CD4-positive, alpha-beta T cell treated with Interleukin-17A for 1 hour (primary cell): Measurements from ENCODE around the gene ZC3H12A.

Experiments used
- DNase-seq: peaks from one replicate; pipeline ENCODE4 v3.0.0-alpha.2; 2020

ZC3H12A gene

GRCh38 chr1:37479255-37480124 is 5.1 kb downstream of the ZC3H12A start:
- peak; percentile 92 for DNase-seq

GRCh38 chr1:37480125-37480466 is 5.7 kb downstream of the ZC3H12A start:
- DNase-seq: no peak

- DNase-seq: peak; percentile 23
Observed at GRCh38 chr1:37480581-37481288, 6.4 kb downstream of the ZC3H12A start.

GRCh38 chr1:37481289-37482003 is 7.1 kb downstream of the ZC3H12A start:
- DNase-seq: peak; percentile 15

- peak; percentile 10 for DNase-seq
Observed at GRCh38 chr1:37482004-37482785, 7.8 kb downstream of the ZC3H12A start.

- peak; percentile 9 for DNase-seq
Observed at GRCh38 chr1:37482796-37483744, 8.7 kb downstream of the ZC3H12A start.

- peak; percentile 17 for DNase-seq
Observed at GRCh38 chr1:37483785-37484184, 9.4 kb downstream of the ZC3H12A start.

GRCh38 chr1:37484325-37485051 is 10.1 kb downstream of the ZC3H12A start:
- DNase-seq: peak; percentile 30

- DNase-seq: peak; percentile 24
Observed at GRCh38 chr1:37485902-37486679, 11.7 kb downstream of the ZC3H12A start.

GRCh38 chr1:37486680-37487618 is 12.6 kb downstream of the ZC3H12A start:
- DNase-seq: peak; percentile 80

GRCh38 chr1:37487619-37487984 is 13.2 kb downstream of the ZC3H12A start:
- no peak for DNase-seq

- no peak for DNase-seq
Observed at GRCh38 chr1:37493336-37494098, 19.1 kb downstream of the ZC3H12A start.

- DNase-seq: no peak
Observed at GRCh38 chr1:37495875-37496274, 21.5 kb downstream of the ZC3H12A start.

GRCh38 chr1:37497832-37498231 is 23.5 kb downstream of the ZC3H12A start:
- no peak for DNase-seq

- DNase-seq: no peak
Observed at GRCh38 chr1:37498872-37499617, 24.7 kb downstream of the ZC3H12A start.

- DNase-seq: no peak
Observed at GRCh38 chr1:37501661-37502060, 27.3 kb downstream of the ZC3H12A start.

- no peak for DNase-seq
Observed at GRCh38 chr1:37502104-37502503, 27.7 kb downstream of the ZC3H12A start.
